Neuronal stem cell (in vitro differentiated cells): ENCODE results near the gene PHYH.

Source experiments
- DNase-seq: peaks from one replicate; pipeline ENCODE4 v3.0.0-alpha.2; 2013; ENCODE audit warnings: low spot score
- H2AFZ ChIP-seq: one replicate; pipeline ENCODE4 v1.6.1; 2013; ENCODE audit warnings: mild to moderate bottlenecking, low read length, inconsistent platforms
- H2AK5ac ChIP-seq: 2 replicates; pipeline ENCODE4 v1.6.1; 2013; ENCODE audit warnings: low read depth, mild to moderate bottlenecking, inconsistent platforms, low read length, moderate library complexity, mixed read lengths
- H2BK120ac ChIP-seq: 2 replicates; pipeline ENCODE4 v1.6.1; 2013; ENCODE audit warnings: low read depth, mild to moderate bottlenecking, inconsistent platforms, low read length, moderate library complexity, mixed read lengths
- H2BK12ac ChIP-seq: one replicate; pipeline ENCODE4 v1.6.1; 2013; ENCODE audit warnings: low read length, inconsistent platforms
- H2BK15ac ChIP-seq: 2 replicates; pipeline ENCODE4 v1.6.1; 2013; ENCODE audit warnings: mild to moderate bottlenecking, low read length, inconsistent platforms, mixed read lengths
- H2BK5ac ChIP-seq: one replicate; pipeline ENCODE4 v1.6.1; 2013; ENCODE audit warnings: inconsistent platforms, mild to moderate bottlenecking, low read length, moderate library complexity
- H3K14ac ChIP-seq: one replicate; pipeline ENCODE4 v1.6.1; 2013; ENCODE audit warnings: low read length, inconsistent platforms
- H3K18ac ChIP-seq: 2 replicates; pipeline ENCODE4 v1.6.1; 2013; ENCODE audit warnings: low read length, inconsistent platforms
- H3K23ac ChIP-seq: 2 replicates; pipeline ENCODE4 v1.6.1; 2013; ENCODE audit warnings: low read depth, mild to moderate bottlenecking, mixed read lengths, low read length, inconsistent platforms; ENCODE audit not compliant: poor library complexity
- H3K27ac ChIP-seq: replicated peaks from 3 replicates; pipeline ENCODE4 v1.5.1; 2013; ENCODE audit warnings: low read length, inconsistent platforms
- H3K27me3 ChIP-seq, 3 experiments: 2 replicates each; pipeline ENCODE4 v1.6.1; 2013; ENCODE audit warnings: low read length in 3 of 3, mild to moderate bottlenecking in 2 of 3, inconsistent platforms in 1 of 3, low read depth in 1 of 3, mixed read lengths in 1 of 3, moderate library complexity in 1 of 3; ENCODE audit not compliant: control insufficient read depth in 3 of 3, insufficient read depth in 3 of 3
- H3K36me3 ChIP-seq, 2 donors: replicated peaks in 1 of 2; 2 replicates each; pipeline ENCODE4 v1.6.1; 2013; ENCODE audit warnings: low read length in 2 of 2; ENCODE audit not compliant: control insufficient read depth in 2 of 2, insufficient read depth in 2 of 2
- H3K4ac ChIP-seq: 2 replicates; pipeline ENCODE4 v1.6.1; 2013; ENCODE audit warnings: inconsistent platforms, mild to moderate bottlenecking, low read length, moderate library complexity
- H3K4me1 ChIP-seq, 2 donors: 1 replicate in 1 of 2; 2 replicates in 1 of 2; pipeline ENCODE4 v1.6.1; 2013; ENCODE audit warnings: low read length in 2 of 2, low read depth in 1 of 2; ENCODE audit not compliant: control insufficient read depth in 2 of 2, insufficient read depth in 1 of 2
- H3K4me2 ChIP-seq: one replicate; pipeline ENCODE4 v1.6.1; 2013; ENCODE audit warnings: mild to moderate bottlenecking, low read length, inconsistent platforms; ENCODE audit not compliant: insufficient read depth, poor library complexity, severe bottlenecking
- H3K4me3 ChIP-seq, 2 donors: 2 replicates each; pipeline ENCODE4 v1.5.1; 2013; ENCODE audit warnings: low read length in 2 of 2, mild to moderate bottlenecking in 2 of 2, inconsistent platforms in 1 of 2, moderate library complexity in 1 of 2
- H3K79me1 ChIP-seq: one replicate; pipeline ENCODE4 v1.6.1; 2013; ENCODE audit warnings: low read depth, mild to moderate bottlenecking, inconsistent platforms, low read length, moderate library complexity
- H3K9ac ChIP-seq: one replicate; pipeline ENCODE4 v1.6.1; 2013; ENCODE audit warnings: mild to moderate bottlenecking, low read depth, low read length, inconsistent platforms; ENCODE audit not compliant: poor library complexity
- H3K9me3 ChIP-seq, 2 donors: replicated peaks in 1 of 2; 2 replicates each; pipeline versions ENCODE3 to v1.6.1; 2013; ENCODE audit warnings: low read length in 2 of 2, mild to moderate bottlenecking in 2 of 2, inconsistent platforms in 1 of 2, low read depth in 1 of 2, mixed read lengths in 1 of 2, moderate library complexity in 1 of 2; ENCODE audit not compliant: control insufficient read depth in 2 of 2, insufficient read depth in 1 of 2
- H4K8ac ChIP-seq: one replicate; pipeline ENCODE4 v1.6.1; 2013; ENCODE audit warnings: low read depth, mild to moderate bottlenecking, inconsistent platforms, low read length, moderate library complexity
- H4K91ac ChIP-seq: one replicate; pipeline ENCODE4 v1.6.1; 2013; ENCODE audit warnings: low read length, low read depth, mild to moderate bottlenecking, inconsistent platforms; ENCODE audit not compliant: poor library complexity
- WGBS, 2 donors: extraction: QIAGEN DNeasy Blood & Tissue Kit; methylation state at CpG; one replicate each; pipeline ENCODE4 v1.1.7; 2013; ENCODE audit warnings: missing lambda C conversion rate in 2 of 2, mixed read lengths in 1 of 2; ENCODE audit not compliant: insufficient read length in 2 of 2, insufficient replicate concordance in 1 of 2; ENCODE audit errors: extremely low coverage in 2 of 2; 5-methylcytosine and 5-hydroxymethylcytosine counted together

PHYH gene

GRCh38 chr10:13231808-13232207 is 68.1 kb downstream of the PHYH start:
- Histone ChIP-seq H2BK120ac (no peak overlapping the region), H2BK12ac (no peak overlapping the region), H3K79me1 (no peaks in the 10 kb centered on the region), H3K4me2 (no peak overlapping the region), H3K9me3 (no peaks in the 10 kb centered on the region), H4K91ac (no peak overlapping the region), H4K8ac (no peak overlapping the region), H3K4me3 (no peak overlapping the region), H3K27ac (no peak overlapping the region), H3K23ac (no peak overlapping the region), H3K9ac (no peak overlapping the region), H3K4me1 (no peaks in the 10 kb centered on the region), H2AFZ (no peak overlapping the region), H3K36me3 (no peaks in the 10 kb centered on the region), H2AK5ac (no peak overlapping the region), H3K18ac (no peak overlapping the region), H3K27me3 (peaks cover 0 to 5% (median 0%) of the 10 kb centered on the region in 3 experiments), H3K4ac (no peak overlapping the region), H3K14ac (no peak overlapping the region), H2BK5ac (no peak overlapping the region), H2BK15ac (no peak overlapping the region)
- no peak for DNase-seq
- WGBS, 2 donors, result no CpG with 5 or more reads among the region's 6 CpGs

GRCh38 chr10:13231190-13231589 is 68.7 kb downstream of the PHYH start:
- Histone ChIP-seq H4K8ac (no peak overlapping the region), H3K23ac (no peak overlapping the region), H3K36me3 (no peaks in the 10 kb centered on the region), H4K91ac (no peak overlapping the region), H3K9me3 (no peaks in the 10 kb centered on the region), H3K14ac (no peak overlapping the region), H2AK5ac (no peak overlapping the region), H3K4me1 (no peaks in the 10 kb centered on the region), H2BK5ac (no peak overlapping the region), H3K4me2 (no peak overlapping the region), H2BK15ac (no peak overlapping the region), H2BK12ac (no peak overlapping the region), H2AFZ (no peak overlapping the region), H3K27ac (no peak overlapping the region), H3K79me1 (no peaks in the 10 kb centered on the region), H3K4me3 (peak overlapping the region in 1 of 2 donors; percentile 49), H3K18ac (no peak overlapping the region), H2BK120ac (no peak overlapping the region), H3K27me3 (peaks cover 0 to 5% (median 0%) of the 10 kb centered on the region in 3 experiments), H3K9ac (no peak overlapping the region), H3K4ac (no peak overlapping the region)
- WGBS, 2 donors, result no CpG with 5 or more reads among the region's 9 CpGs
- DNase-seq, result no peak
